DMS153 (cell line): ENCODE measurements around the gene KLHL29.

ENCODE experiments used
- DNase-seq: peaks from one replicate; lab custom pipeline; 2025; lab: John Stamatoyannopoulos, UW

KLHL29 gene

GRCh38 chr2:23632831-23633395 is 247.9 kb downstream of the KLHL29 start:
- DNase-seq, result no peak

- no peak for DNase-seq
These were observed 249.0 kb downstream of the KLHL29 start for GRCh38 chr2:23633966-23634365.

- DNase-seq, result no peak
These were observed 250.7 kb downstream of the KLHL29 start for GRCh38 chr2:23635442-23636340.

- no peak for DNase-seq
These were observed 251.4 kb downstream of the KLHL29 start for GRCh38 chr2:23636426-23636825.

- no peak for DNase-seq
These were observed 252.2 kb downstream of the KLHL29 start for GRCh38 chr2:23637011-23637778.

GRCh38 chr2:23639406-23639982 is 254.5 kb downstream of the KLHL29 start:
- DNase-seq, result no peak

GRCh38 chr2:23640711-23641110 is 255.7 kb downstream of the KLHL29 start:
- no peak for DNase-seq

GRCh38 chr2:23642516-23642915 is 257.5 kb downstream of the KLHL29 start:
- DNase-seq, result no peak

GRCh38 chr2:23645230-23645808 is 260.3 kb downstream of the KLHL29 start:
- DNase-seq, result no peak

- no peak for DNase-seq
These were observed 262.6 kb downstream of the KLHL29 start for GRCh38 chr2:23647563-23647962.

GRCh38 chr2:23649303-23649702 is 264.3 kb downstream of the KLHL29 start:
- DNase-seq, result no peak

GRCh38 chr2:23649819-23650218 is 264.8 kb downstream of the KLHL29 start:
- DNase-seq, result no peak

GRCh38 chr2:23651187-23652080 is 266.5 kb downstream of the KLHL29 start:
- DNase-seq, result no peak

GRCh38 chr2:23653326-23653725 is 268.3 kb downstream of the KLHL29 start:
- DNase-seq, result no peak

GRCh38 chr2:23654756-23655155 is 269.8 kb downstream of the KLHL29 start:
- no peak for DNase-seq

GRCh38 chr2:23655934-23656596 is 271.1 kb downstream of the KLHL29 start:
- DNase-seq, result no peak

- no peak for DNase-seq
These were observed 271.6 kb downstream of the KLHL29 start for GRCh38 chr2:23656597-23656973.

- DNase-seq, result no peak
These were observed 272.4 kb downstream of the KLHL29 start for GRCh38 chr2:23657371-23657770.

GRCh38 chr2:23657934-23658333 is 273.0 kb downstream of the KLHL29 start:
- DNase-seq, result no peak

GRCh38 chr2:23658466-23658942 is 273.5 kb downstream of the KLHL29 start:
- no peak for DNase-seq
